Mucosa of descending colon (tissue), 3 donors: Measurements from ENCODE around the gene SH2D6. TPM values are rescaled to one million over a fixed set of nuclear protein-coding genes. Genes with fewer than 3 reads are reported as not detected.

Experiments
- ATAC-seq: fragments of 200-7000 bp; cut with Tn5 transposase; one replicate; pipeline ENCODE4 v1.9.1; 2020; ENCODE audit warnings: mild to moderate bottlenecking, moderate library complexity
- DNase-seq, 3 donors: peaks; one replicate each; pipeline ENCODE4 v3.0.0-alpha.2; 2020
- H3K36me3 ChIP-seq: fragments of 200-600 bp; one replicate; pipeline ENCODE4 v1.8.0; 2021; ENCODE audit warnings: low read depth, mild to moderate bottlenecking
- H3K4me1 ChIP-seq: fragments of 200-600 bp; one replicate; pipeline ENCODE4 v1.8.0; 2021; ENCODE audit warnings: low read depth, mild to moderate bottlenecking
- H3K4me3 ChIP-seq: fragments of 200-600 bp; one replicate; pipeline ENCODE4 v1.8.0; 2021; ENCODE audit warnings: mild to moderate bottlenecking
- H3K9me3 ChIP-seq: fragments of 200-600 bp; one replicate; pipeline ENCODE4 v1.8.0; 2021; ENCODE audit warnings: mild to moderate bottlenecking
- intact Hi-C, 2 donors: fragments of 100-400 bp; cut with DNase I in 1 of 2; cut with micrococcal nuclease in 1 of 2; formaldehyde crosslinking; loops; one replicate each; pipeline versions ENCODE4 v1.11.0 to v1.11.1; 2022; cut with DNase I, micrococcal nuclease
- total RNA-seq, 3 donors: library from RNA; stranded (reverse); fragmentation: NEBNext Ultra II Directional in 2 of 3; extraction: Animal tissue kit (Norgen Biotek cat#: 25700) in 2 of 3; gene quantifications; one replicate each; pipeline versions ENCODE4 v1.2.1 to v1.2.4, GENCODE V29; 2021 to 2023
- TF ChIP-seq, protein P1 (sequence below): fragments of 200-600 bp; IDR thresholded peaks from one replicate; pipeline ENCODE4 v1.8.0; 2022; ENCODE audit warnings: antibody characterized with exemption, mild to moderate bottlenecking
- donor health status: DM: no; HTN: no; CAD: no; lungs with moderate emphysema.
- donor health status: DM: no; HTN: no; CAD: no.
- donor health status: DM: no; HTN: yes; CAD: no.

Gene SH2D6
- total RNA-seq, 3 donors from 2014 or later, result 6.7 to 13.1 (median 8.6) TPM

DNA sequence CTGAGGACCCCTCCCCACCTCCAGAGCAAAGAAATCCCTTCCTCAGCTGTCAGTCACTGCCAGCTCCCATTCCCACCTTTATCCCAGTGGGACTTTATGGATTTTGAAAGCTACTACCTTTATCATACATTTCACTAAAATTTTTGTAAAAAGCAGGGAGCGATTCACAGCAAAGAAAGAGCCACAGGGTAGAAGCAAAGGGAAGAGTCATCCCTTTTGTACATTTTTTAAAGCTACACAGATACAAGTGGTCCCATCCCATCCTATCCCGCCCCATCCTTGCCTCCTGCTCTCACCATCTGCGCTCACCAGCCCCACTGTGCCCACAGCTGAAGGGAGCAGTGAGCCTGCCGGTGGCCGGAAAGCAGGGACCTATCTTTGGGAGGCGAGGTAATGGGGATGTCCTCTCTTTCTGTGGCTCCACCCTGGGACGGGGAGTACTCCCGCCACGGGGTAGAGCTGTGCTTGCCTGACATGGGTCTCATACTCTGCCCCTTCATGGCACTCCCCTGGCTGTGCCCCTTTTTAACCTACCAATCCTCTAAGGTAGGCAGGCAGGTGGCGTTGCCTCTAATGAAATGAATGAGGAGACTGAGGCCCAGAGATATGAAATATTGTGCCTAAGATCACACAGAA lies 13.2 kb downstream of the SH2D6 start:
- no peak for DNase-seq
- TF ChIP-seq, protein P1, sequence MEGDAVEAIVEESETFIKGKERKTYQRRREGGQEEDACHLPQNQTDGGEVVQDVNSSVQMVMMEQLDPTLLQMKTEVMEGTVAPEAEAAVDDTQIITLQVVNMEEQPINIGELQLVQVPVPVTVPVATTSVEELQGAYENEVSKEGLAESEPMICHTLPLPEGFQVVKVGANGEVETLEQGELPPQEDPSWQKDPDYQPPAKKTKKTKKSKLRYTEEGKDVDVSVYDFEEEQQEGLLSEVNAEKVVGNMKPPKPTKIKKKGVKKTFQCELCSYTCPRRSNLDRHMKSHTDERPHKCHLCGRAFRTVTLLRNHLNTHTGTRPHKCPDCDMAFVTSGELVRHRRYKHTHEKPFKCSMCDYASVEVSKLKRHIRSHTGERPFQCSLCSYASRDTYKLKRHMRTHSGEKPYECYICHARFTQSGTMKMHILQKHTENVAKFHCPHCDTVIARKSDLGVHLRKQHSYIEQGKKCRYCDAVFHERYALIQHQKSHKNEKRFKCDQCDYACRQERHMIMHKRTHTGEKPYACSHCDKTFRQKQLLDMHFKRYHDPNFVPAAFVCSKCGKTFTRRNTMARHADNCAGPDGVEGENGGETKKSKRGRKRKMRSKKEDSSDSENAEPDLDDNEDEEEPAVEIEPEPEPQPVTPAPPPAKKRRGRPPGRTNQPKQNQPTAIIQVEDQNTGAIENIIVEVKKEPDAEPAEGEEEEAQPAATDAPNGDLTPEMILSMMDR, result no peak
- H3K4me3 ChIP-seq, result no peak overlapping the region
- H3K36me3 ChIP-seq, result no peaks in the 10 kb centered on the region
- no peak for ATAC-seq
- intact Hi-C loops, result no loop called here
- H3K4me1 ChIP-seq, result peaks cover 7% of the 10 kb centered on the region
- H3K9me3 ChIP-seq, result no peaks in the 10 kb centered on the region

DNA sequence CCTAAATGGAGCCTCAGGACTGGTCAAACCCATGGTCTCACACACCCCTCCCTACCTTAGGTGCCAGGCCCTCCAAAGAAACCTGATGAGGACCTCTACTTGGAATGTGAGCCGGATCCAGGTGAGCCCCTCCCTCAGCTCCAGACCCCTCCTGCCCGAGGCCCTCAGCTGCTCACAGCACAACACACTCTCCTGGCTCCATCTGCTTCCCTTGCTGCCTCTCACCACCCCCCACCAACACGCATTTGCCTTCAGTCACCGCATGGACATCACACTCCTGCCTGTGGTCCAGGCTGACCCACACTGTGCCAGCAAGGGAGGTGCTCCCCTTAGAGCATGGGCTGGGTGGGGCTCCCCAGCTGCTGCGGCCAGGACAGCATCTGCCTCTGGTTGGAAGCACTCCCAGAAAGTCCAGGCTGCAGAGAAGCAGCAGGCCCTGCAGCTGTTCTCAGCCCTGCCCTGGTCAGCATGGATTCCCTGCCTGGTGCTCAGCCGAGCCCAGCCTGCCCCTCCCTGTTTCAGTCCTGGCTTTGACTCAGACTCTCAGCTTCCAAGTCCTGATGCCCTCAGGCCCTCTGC lies 15.1 kb downstream of the SH2D6 start:
- Histone ChIP-seq H3K36me3 (no peaks in the 10 kb centered on the region), H3K4me3 (no peak overlapping the region), H3K4me1 (peaks cover 17% of the 10 kb centered on the region), H3K9me3 (no peaks in the 10 kb centered on the region)
- ATAC-seq (peak; percentile 73), DNase-seq (peak; percentile 78 to 88 (median 82))
- TF ChIP-seq, protein P1, result no peak
- intact Hi-C loops, result no loop called here

DNA sequence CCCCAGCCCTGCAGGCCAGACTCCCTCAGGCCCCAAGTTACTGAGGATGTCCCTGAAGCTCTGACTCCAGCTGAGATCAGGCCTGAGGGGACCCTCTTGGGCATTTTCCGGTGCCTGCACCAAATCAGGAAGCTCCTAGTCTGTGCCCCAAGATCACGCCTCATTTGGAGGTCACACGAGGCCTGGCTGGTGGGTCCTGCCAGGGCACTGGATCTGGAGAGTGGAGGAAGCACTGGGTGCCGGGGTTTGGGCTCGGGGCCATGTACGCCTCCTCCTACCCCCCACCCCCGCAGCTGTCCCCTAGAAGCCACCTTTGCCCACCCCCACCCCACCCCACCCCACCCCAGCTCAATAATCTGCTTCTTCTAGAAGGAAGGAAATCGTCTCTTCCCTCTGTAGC lies 16.2 kb downstream of the SH2D6 start:
- Histone ChIP-seq H3K9me3 (no peaks in the 10 kb centered on the region), H3K4me3 (no peak overlapping the region), H3K36me3 (no peaks in the 10 kb centered on the region), H3K4me1 (peaks cover 20% of the 10 kb centered on the region)
- TF ChIP-seq, protein P1, result no peak
- DNase-seq (no peak), ATAC-seq (no peak)
- intact Hi-C loops, result loop anchor here in 1 of 2 donors (5.0 kb wide), 1 partner anchor 103 kb away; the partner anchor contains the start of gene MAT2A

DNA sequence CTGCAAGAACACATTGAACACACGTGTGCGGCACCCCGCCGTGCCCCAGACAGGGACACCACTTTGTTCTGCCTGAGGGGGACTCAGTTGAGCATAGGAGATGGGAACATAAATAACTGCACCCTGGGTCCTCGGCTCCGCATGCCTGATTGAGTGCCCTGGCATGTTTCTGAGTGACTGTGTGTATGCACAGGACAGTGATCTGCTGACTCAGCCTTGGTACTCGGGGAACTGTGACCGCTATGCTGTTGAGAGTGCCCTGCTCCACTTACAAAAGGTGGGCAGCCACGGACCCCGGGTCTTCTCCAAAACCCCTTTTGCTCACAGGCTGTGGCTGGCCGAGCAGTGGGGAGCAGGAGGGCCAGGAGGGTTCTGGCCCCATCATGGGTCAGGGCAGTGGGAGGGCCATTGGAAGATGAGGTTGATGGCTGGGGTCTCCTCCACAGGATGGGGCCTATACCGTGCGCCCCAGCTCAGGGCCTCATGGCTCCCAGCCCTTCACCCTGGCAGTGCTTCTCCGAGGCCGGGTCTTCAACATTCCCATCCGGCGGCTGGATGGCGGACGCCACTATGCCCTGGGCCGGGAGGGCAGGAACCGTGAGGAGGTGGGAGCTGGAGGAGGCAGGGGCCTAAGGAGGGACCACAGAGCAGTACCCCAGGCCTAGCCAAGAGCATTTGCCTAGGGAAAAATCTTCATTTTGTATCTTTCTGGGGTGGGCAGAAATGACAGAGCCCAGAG lies 16.9 kb downstream of the SH2D6 start:
- peaks cover 20% of the 10 kb centered on the region for H3K4me1 ChIP-seq
- TF ChIP-seq, protein P1, result no peak
- H3K9me3 ChIP-seq, result no peaks in the 10 kb centered on the region
- DNase-seq, result no peak
- H3K4me3 ChIP-seq, result no peak overlapping the region
- no peaks in the 10 kb centered on the region for H3K36me3 ChIP-seq
- ATAC-seq, result no peak
- intact Hi-C loops, result loop anchor here in 1 of 2 donors (5.0 kb wide), 1 partner anchor 102 kb away; the partner anchor contains the start of gene MAT2A

DNA sequence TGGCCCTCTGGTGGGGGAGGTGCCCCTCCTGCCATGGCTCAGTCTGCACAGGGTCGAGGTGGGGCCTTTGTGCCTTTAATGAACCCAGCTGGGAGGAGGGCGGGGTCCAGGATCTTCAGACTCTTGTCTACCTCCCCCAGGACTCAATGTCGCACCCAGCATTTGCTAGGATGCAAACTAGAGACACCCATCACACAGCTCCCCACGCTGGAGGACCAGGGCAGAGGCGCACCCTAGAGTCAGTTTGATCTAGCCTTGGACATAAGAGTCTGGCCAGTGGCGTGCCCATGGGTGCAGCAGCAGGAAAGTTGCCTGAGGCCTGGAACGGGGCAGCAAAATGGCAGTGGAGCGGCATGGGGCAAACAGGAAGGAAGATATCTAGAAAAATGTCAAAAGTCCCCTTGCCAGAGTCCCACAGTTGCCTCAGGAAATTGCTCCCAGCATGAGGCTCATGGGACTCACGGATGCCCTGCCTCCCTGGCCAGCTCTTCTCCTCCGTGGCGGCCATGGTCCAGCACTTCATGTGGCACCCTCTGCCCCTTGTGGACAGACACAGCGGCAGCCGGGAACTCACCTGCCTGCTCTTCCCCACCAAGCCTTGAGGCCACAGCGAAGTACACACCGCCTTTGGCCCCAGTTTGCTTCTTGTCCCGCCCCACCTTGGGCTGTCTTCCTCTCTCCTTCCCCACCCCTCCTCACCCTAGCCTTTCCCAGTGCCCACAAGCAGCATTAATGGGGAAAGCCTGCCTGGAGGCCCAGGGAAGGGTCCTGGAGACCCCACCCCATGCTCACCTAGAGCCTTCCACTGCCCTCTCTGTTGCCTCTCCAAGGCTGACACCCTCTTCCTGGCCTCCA lies 17.7 kb downstream of the SH2D6 start:
- ATAC-seq, result no peak
- no peaks in the 10 kb centered on the region for H3K9me3 ChIP-seq
- TF ChIP-seq, protein P1, result no peak
- intact Hi-C loops, result loop anchor here in 1 of 2 donors (5.0 kb wide), 1 partner anchor 101 kb away; the partner anchor contains the start of gene MAT2A
- peak in 1 of 3 donors; percentile 57 for DNase-seq
- H3K4me3 ChIP-seq, result no peak overlapping the region
- H3K4me1 ChIP-seq, result peaks cover 20% of the 10 kb centered on the region
- no peaks in the 10 kb centered on the region for H3K36me3 ChIP-seq
